Smooth muscle cell of the brain vasculature (primary cell): ENCODE data around the gene CAB39L.
"Not testable (repeated sequence)": the region's sequence is repeated elsewhere in the genome, so short reads cannot be mapped to it uniquely, and the experiment has no call there.

Experiments used
- DNase-seq: peaks from one replicate; pipeline ENCODE4 v3.0.0-alpha.2; 2012; ENCODE audit warnings: low read depth, low spot score

The CAB39L gene

GRCh38 chr13:49347650-49348385 lies 96.0 kb downstream of the CAB39L start:
- DNase-seq: no peak

- DNase-seq: no peak
Observed at GRCh38 chr13:49346460-49346859, 97.4 kb downstream of the CAB39L start.

GRCh38 chr13:49343731-49344130 lies 100.1 kb downstream of the CAB39L start:
- no peak for DNase-seq

GRCh38 chr13:49343255-49343654 lies 100.6 kb downstream of the CAB39L start:
- DNase-seq: no peak

- no peak for DNase-seq
Observed at GRCh38 chr13:49342454-49342853, 101.4 kb downstream of the CAB39L start.

- no peak for DNase-seq
Observed at GRCh38 chr13:49341941-49342340, 101.9 kb downstream of the CAB39L start.

- no peak for DNase-seq
Observed at GRCh38 chr13:49341517-49341916, 102.3 kb downstream of the CAB39L start.

GRCh38 chr13:49340161-49340560 lies 103.7 kb downstream of the CAB39L start:
- no peak for DNase-seq

GRCh38 chr13:49336655-49337054 lies 107.2 kb downstream of the CAB39L start:
- no peak for DNase-seq

GRCh38 chr13:49330546-49330864 lies 113.4 kb downstream of the CAB39L start:
- no peak for DNase-seq

- DNase-seq: no peak
Observed at GRCh38 chr13:49329831-49330545, 113.9 kb downstream of the CAB39L start.

GRCh38 chr13:49327145-49327544 lies 116.7 kb downstream of the CAB39L start:
- not testable (repeated sequence) for DNase-seq

GRCh38 chr13:49326222-49326917 lies 117.5 kb downstream of the CAB39L start:
- no peak for DNase-seq

- DNase-seq: no peak
Observed at GRCh38 chr13:49323344-49323743, 120.5 kb downstream of the CAB39L start.

GRCh38 chr13:49322702-49323101 lies 121.2 kb downstream of the CAB39L start:
- no peak for DNase-seq

- DNase-seq: no peak
Observed at GRCh38 chr13:49320975-49321374, 122.9 kb downstream of the CAB39L start.

GRCh38 chr13:49319951-49320350 lies 123.9 kb downstream of the CAB39L start:
- no peak for DNase-seq

GRCh38 chr13:49319551-49319950 lies 124.3 kb downstream of the CAB39L start:
- no peak for DNase-seq

GRCh38 chr13:49315756-49316482 lies 127.9 kb downstream of the CAB39L start:
- DNase-seq: no peak

- DNase-seq: no peak
Observed at GRCh38 chr13:49315036-49315565, 128.8 kb downstream of the CAB39L start.

- no peak for DNase-seq
Observed at GRCh38 chr13:49314344-49314882, 129.5 kb downstream of the CAB39L start.

GRCh38 chr13:49311816-49312215 lies 132.0 kb downstream of the CAB39L start:
- DNase-seq: no peak
